ENCODE data around the gene TJP3.

Gene TJP3

GRCh38 chr19:3698386-3698950 lies 9.7 kb upstream of the TJP3 start:
- H3K4me3 ChIP-seq (ENCODE audit: low read length) = no peak overlapping the region
- H3K79me2 ChIP-seq (ENCODE audit: low read length) = peaks cover 55% of the 10 kb centered on the region

GRCh38 chr19:3698974-3699740 lies 9.0 kb upstream of the TJP3 start:
- Histone ChIP-seq H3F3A (ENCODE audit: insufficient read depth, low read length) (no peaks in the 10 kb centered on the region), H3K27me3 (replicated peaks; ENCODE audit: insufficient read depth, low read length) (no peaks in the 10 kb centered on the region; the same call in none of the 2 replicates), H2AFZ (ENCODE audit: low read length) (peak overlapping the region; percentile 13), H4K20me1 (ENCODE audit: insufficient read depth, low read length) (peaks cover 4% of the 10 kb centered on the region; the same call in 1 of the 2 replicates), H3K4me1 (ENCODE audit: low read length) (0 out of 2 replicates have a peak, but pooled peaks cover 4% of the 10 kb centered on the region), H3K36me3 (replicated peaks; ENCODE audit: insufficient read depth, low read length) (no peaks in the 10 kb centered on the region), H3K9me2 (replicated peaks; ENCODE audit: insufficient read depth, low read length) (no peaks in the 10 kb centered on the region), H3K4me3 (ENCODE audit: low read length) (peak overlapping the region; percentile 85), H3K9me3 (replicated peaks; ENCODE audit: insufficient read depth, low read length) (no peaks in the 10 kb centered on the region), H3K27ac (ENCODE audit: low read length) (no peak overlapping the region), H3K79me2 (ENCODE audit: low read length) (peaks cover 51% of the 10 kb centered on the region), H3K4me2 (ENCODE audit: low read depth, low read length) (peak overlapping the region; percentile 82), H3K9ac (ENCODE audit: low read length) (peak overlapping the region; percentile 52; the same call in 1 of the 2 replicates)
- DNase-seq = peak; percentile 38
- TF ChIP-seq EZH2phosphoT487 (IDR thresholded peaks at IDR 0.05; ENCODE audit: low read length) = no peak
- TF ChIP-seq EZH2 (optimal IDR thresholded peaks at IDR 0.05; ENCODE audit: low read depth, low read length) = no peak
- TF ChIP-seq CTCF (IDR thresholded peaks at IDR 0.05; ENCODE audit: low read length) = no peak

More at GRCh38 chr19:3698386-3698950, 9.7 kb upstream of the TJP3 start:
- Histone ChIP-seq H3K27ac (ENCODE audit: low read length) (no peak overlapping the region), H4K20me1 (ENCODE audit: insufficient read depth, low read length) (peaks cover 4% of the 10 kb centered on the region; the same call in 1 of the 2 replicates), H2AFZ (ENCODE audit: low read length) (no peak overlapping the region), H3K4me1 (ENCODE audit: low read length) (0 out of 2 replicates have a peak, but pooled peaks cover 4% of the 10 kb centered on the region), H3K9ac (ENCODE audit: low read length) (no peak overlapping the region), H3K4me2 (ENCODE audit: low read depth, low read length) (no peak overlapping the region), H3K36me3 (replicated peaks; ENCODE audit: insufficient read depth, low read length) (no peaks in the 10 kb centered on the region), H3K9me2 (replicated peaks; ENCODE audit: insufficient read depth, low read length) (no peaks in the 10 kb centered on the region), H3K27me3 (replicated peaks; ENCODE audit: insufficient read depth, low read length) (no peaks in the 10 kb centered on the region; the same call in 1 of the 2 replicates), H3K9me3 (replicated peaks; ENCODE audit: insufficient read depth, low read length) (no peaks in the 10 kb centered on the region), H3F3A (ENCODE audit: insufficient read depth, low read length) (no peaks in the 10 kb centered on the region)
- no peak for TF ChIP-seq EZH2 (optimal IDR thresholded peaks at IDR 0.05; ENCODE audit: low read depth, low read length)
- TF ChIP-seq EZH2phosphoT487 (IDR thresholded peaks at IDR 0.05; ENCODE audit: low read length) = no peak
- no peak for TF ChIP-seq CTCF (IDR thresholded peaks at IDR 0.05; ENCODE audit: low read length)
- no peak for DNase-seq

- Histone ChIP-seq H3K27ac (ENCODE audit: low read length) (no peak overlapping the region), H4K20me1 (ENCODE audit: insufficient read depth, low read length) (peaks cover 4% of the 10 kb centered on the region; the same call in 1 of the 2 replicates), H3K4me2 (ENCODE audit: low read depth, low read length) (peak overlapping the region; percentile 82), H3F3A (ENCODE audit: insufficient read depth, low read length) (no peaks in the 10 kb centered on the region), H3K9me2 (replicated peaks; ENCODE audit: insufficient read depth, low read length) (no peaks in the 10 kb centered on the region), H3K9ac (ENCODE audit: low read length) (peak overlapping the region; percentile 52), H3K4me3 (ENCODE audit: low read length) (peak overlapping the region; percentile 85), H3K79me2 (ENCODE audit: low read length) (peaks cover 45% of the 10 kb centered on the region), H3K4me1 (ENCODE audit: low read length) (0 out of 2 replicates have a peak, but pooled peaks cover 4% of the 10 kb centered on the region), H2AFZ (ENCODE audit: low read length) (peak overlapping the region; percentile 13), H3K9me3 (replicated peaks; ENCODE audit: insufficient read depth, low read length) (no peaks in the 10 kb centered on the region), H3K36me3 (replicated peaks; ENCODE audit: insufficient read depth, low read length) (no peaks in the 10 kb centered on the region), H3K27me3 (replicated peaks; ENCODE audit: insufficient read depth, low read length) (peaks cover 2% of the 10 kb centered on the region)
- no peak for TF ChIP-seq EZH2phosphoT487 (IDR thresholded peaks at IDR 0.05; ENCODE audit: low read length)
- TF ChIP-seq CTCF (IDR thresholded peaks at IDR 0.05; ENCODE audit: low read length) = no peak
- TF ChIP-seq EZH2 (optimal IDR thresholded peaks at IDR 0.05; ENCODE audit: low read depth, low read length) = no peak
- DNase-seq = peak; percentile 10
These were observed 8.4 kb upstream of the TJP3 start for GRCh38 chr19:3699741-3700241.
